Adrenal gland (tissue), 12 donors: Measurements from ENCODE around the gene DNAH9. TPM values are rescaled to one million over a fixed set of nuclear protein-coding genes. Genes with fewer than 3 reads are reported as not detected.

ENCODE experiments used
- DNase-seq, 7 donors: peaks; one replicate each; pipeline ENCODE4 v3.0.0-alpha.2; 2019 to 2020
- H3K27ac ChIP-seq, 5 donors: fragments of 200-600 bp; sonication (generic) in 4 of 5; 1 replicate in 3 of 5; 2 replicates in 2 of 5; pipeline versions ENCODE4 v1.5.1 to v1.8.0; 2016 to 2020; ENCODE audit warnings: mild to moderate bottlenecking in 1 of 5
- H3K27me3 ChIP-seq: fragments of 200-600 bp; 2 replicates; pipeline ENCODE4 v1.8.0; 2021
- H3K36me3 ChIP-seq, 2 donors: fragments of 200-600 bp; replicated peaks in 1 of 2; 1 replicate in 1 of 2; 2 replicates in 1 of 2; pipeline versions ENCODE4 v1.5.1 to v1.8.0; 2018 to 2022
- H3K4me1 ChIP-seq, 2 donors: fragments of 200-600 bp; replicated peaks in 1 of 2; 1 replicate in 1 of 2; 2 replicates in 1 of 2; pipeline versions ENCODE4 v1.5.1 to v1.8.0; 2018 to 2021
- H3K4me3 ChIP-seq, 4 donors: fragments of 200-600 bp; sonication (generic) in 3 of 4; one replicate each; pipeline ENCODE4 v1.5.1; 2016 to 2018
- H3K9me3 ChIP-seq, 3 donors: fragments of 200-600 bp; sonication (generic) in 1 of 3; replicated peaks in 1 of 3; 1 replicate in 2 of 3; 2 replicates in 1 of 3; pipeline versions ENCODE4 v1.5.1 to v1.8.0; 2016 to 2021
- POLR2A ChIP-seq, 2 donors: fragments of 450-650 bp; IDR thresholded peaks; one replicate each; pipeline ENCODE4 v1.6.1; 2017; ENCODE audit warnings: antibody characterized with exemption in 2 of 2, mild to moderate bottlenecking in 2 of 2, moderate library complexity in 1 of 2
- WGBS, 4 donors: extraction: QIAGEN DNeasy Blood & Tissue Kit in 2 of 4; methylation state at CpG; one replicate each; pipeline versions ENCODE4 v1.1.5 to v1.1.7; 2013 to 2017; 5-methylcytosine and 5-hydroxymethylcytosine counted together
- intact Hi-C, 2 donors: fragments of 100-400 bp; cut with DNase I; formaldehyde crosslinking; loops; one replicate each; pipeline versions ENCODE4 v1.14.1 to v1.15.0; 2022 to 2023
- polyA plus RNA-seq, 3 donors: library from polyadenylated mRNA; stranded (reverse); fragments of 200-250 nt in 2 of 3; fragments of 350-450 nt in 1 of 3; fragmentation: Illumina TruSeq in 1 of 3; extraction: RNeasy Lipid Tissue Mini Kit (QIAGEN cat#74804) in 1 of 3; gene quantifications; one replicate each; pipeline ENCODE4 v1.2.3, GENCODE V29; 2013 to 2014
- total RNA-seq, 9 donors: library from RNA; depleted of rRNA in 4 of 9; stranded (reverse); fragments of >200 nt in 4 of 9; fragments of 120-200 nt in 1 of 9; fragmentation: NEBNext Ultra II Directional in 1 of 9; extraction: Animal tissue kit (Norgen Biotek cat#: 25700) in 1 of 9; gene quantifications; one replicate each; pipeline versions ENCODE4 v1.1.0 to v1.2.4, GENCODE V29; 2013 to 2023
- TF ChIP-seq, protein P1 (sequence below), 6 experiments: fragments of 450-650 bp in 4 of 6; fragments of 200-600 bp in 2 of 6; sonication (generic) in 1 of 6; IDR thresholded peaks; 1 replicate in 5 of 6; 2 replicates in 1 of 6; pipeline versions ENCODE4 v1.5.1 to v1.8.0; 2016 to 2021; ENCODE audit warnings: antibody characterized with exemption in 6 of 6, mild to moderate bottlenecking in 2 of 6, moderate library complexity in 1 of 6
- donor health status: healthy with polysubstance abuse.
- donor health status: Bipolar disorder and iron deficiency.
- donor health status: DM: yes; HTN: yes; CAD: no.
- donor health status: DM: no; HTN: no; CAD: no.
- donor health status: DM: no; HTN: no; CAD: no.
- donor health status: DM: yes; HTN: yes; CAD: no.

Gene DNAH9
- total and polyA plus RNA-seq, 12 donors = 0.28 to 3.5 (median 1.2) TPM

DNA sequence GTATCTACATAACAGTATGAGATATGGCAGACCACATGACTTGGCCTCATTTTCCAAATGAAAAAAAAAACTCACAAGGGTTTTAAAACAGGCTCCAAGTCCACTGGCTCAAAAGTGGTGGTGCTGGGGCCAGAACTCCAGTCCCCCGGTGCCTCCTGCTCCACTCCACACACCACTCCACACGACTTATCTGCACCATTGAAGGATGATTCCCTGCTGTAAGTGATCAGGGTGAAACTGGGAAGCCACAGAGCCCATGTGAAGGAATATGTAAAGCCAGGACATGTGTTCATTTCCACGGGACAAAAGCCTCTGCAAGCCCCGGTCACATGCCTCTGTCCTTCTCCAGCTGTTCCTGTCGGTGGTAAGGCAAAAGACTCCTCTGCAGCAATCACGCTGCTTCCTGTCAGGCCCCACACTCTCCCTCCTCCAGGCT is 301.8 kb downstream of the DNAH9 start:
- WGBS, 4 donors = 42 to 55% (median 45%) methylated on average over 6 of the region's 6 CpGs
- Histone ChIP-seq H3K27me3 (no peaks in the 10 kb centered on the region), H3K4me3 (no peak overlapping the region), H3K27ac (no peak overlapping the region), H3K36me3 (no peaks in the 10 kb centered on the region), H3K9me3 (no peaks in the 10 kb centered on the region), H3K4me1 (no peaks in the 10 kb centered on the region)
- DNase-seq = peak in 2 of 7 donors; percentile 1 to 15
- TF ChIP-seq, protein P1, sequence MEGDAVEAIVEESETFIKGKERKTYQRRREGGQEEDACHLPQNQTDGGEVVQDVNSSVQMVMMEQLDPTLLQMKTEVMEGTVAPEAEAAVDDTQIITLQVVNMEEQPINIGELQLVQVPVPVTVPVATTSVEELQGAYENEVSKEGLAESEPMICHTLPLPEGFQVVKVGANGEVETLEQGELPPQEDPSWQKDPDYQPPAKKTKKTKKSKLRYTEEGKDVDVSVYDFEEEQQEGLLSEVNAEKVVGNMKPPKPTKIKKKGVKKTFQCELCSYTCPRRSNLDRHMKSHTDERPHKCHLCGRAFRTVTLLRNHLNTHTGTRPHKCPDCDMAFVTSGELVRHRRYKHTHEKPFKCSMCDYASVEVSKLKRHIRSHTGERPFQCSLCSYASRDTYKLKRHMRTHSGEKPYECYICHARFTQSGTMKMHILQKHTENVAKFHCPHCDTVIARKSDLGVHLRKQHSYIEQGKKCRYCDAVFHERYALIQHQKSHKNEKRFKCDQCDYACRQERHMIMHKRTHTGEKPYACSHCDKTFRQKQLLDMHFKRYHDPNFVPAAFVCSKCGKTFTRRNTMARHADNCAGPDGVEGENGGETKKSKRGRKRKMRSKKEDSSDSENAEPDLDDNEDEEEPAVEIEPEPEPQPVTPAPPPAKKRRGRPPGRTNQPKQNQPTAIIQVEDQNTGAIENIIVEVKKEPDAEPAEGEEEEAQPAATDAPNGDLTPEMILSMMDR (IDR thresholded peaks at IDR 0.05) = no peak
- TF ChIP-seq POLR2A (IDR thresholded peaks at IDR 0.05) = no peak
- intact Hi-C loops = no loop called here

DNA sequence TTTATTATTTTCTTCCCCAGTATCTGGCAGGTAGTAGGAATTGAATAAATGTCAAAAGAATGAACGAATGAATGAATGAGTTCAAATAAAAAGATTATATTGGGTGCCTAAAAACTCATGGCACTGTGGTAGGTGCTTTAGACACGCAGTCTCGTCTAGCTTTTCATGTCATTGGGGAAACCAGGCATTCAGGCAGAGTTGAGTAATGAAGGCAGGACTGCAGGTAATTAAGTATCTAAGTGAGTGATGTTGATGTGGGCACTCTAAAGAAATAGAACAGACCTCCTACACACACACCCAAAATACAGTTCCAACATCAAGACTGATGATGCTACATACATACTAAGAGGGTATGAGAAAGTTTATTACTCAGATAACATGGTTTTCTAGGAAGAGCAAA is 302.4 kb downstream of the DNAH9 start:
- H3K36me3 ChIP-seq = no peaks in the 10 kb centered on the region
- no peaks in the 10 kb centered on the region for H3K27me3 ChIP-seq
- no peak overlapping the region for H3K4me3 ChIP-seq
- H3K27ac ChIP-seq = no peak overlapping the region
- intact Hi-C loops = no loop called here
- no peaks in the 10 kb centered on the region for H3K9me3 ChIP-seq
- no peaks in the 10 kb centered on the region for H3K4me1 ChIP-seq
- no peak for DNase-seq
- WGBS, 4 donors = 66 to 81% (median 73%) methylated on average over 3 of the region's 3 CpGs
- TF ChIP-seq POLR2A (IDR thresholded peaks at IDR 0.05) = no peak
- TF ChIP-seq, protein P1 (IDR thresholded peaks at IDR 0.05) = no peak

DNA sequence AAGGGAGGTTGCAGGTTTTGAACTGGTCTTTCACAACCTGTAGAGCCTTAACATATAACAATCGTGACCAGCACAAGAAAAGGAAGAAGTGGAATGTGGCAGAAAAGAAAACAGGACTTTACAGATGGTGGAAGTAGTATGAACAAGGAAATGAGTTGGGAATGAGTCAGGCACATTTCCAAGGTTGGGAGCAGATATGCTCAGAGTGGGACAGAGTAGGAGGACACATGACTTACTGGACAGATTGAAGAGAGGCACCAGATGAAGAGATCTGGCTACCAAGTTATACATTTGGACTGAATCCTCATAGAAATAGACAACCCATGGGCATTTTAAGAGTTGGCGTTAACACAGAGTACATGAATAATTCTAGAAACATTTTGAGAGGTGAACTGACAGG is 303.7 kb downstream of the DNAH9 start:
- TF ChIP-seq, protein P1 (IDR thresholded peaks at IDR 0.05) = no peak
- no peak for TF ChIP-seq POLR2A (IDR thresholded peaks at IDR 0.05)
- no peak overlapping the region for H3K4me3 ChIP-seq
- intact Hi-C loops = no loop called here
- 78 to 96% (median 83%) methylated on average over 2 of the region's 2 CpGs for WGBS, 4 donors
- no peaks in the 10 kb centered on the region for H3K4me1 ChIP-seq
- H3K27me3 ChIP-seq = no peaks in the 10 kb centered on the region
- no peaks in the 10 kb centered on the region for H3K36me3 ChIP-seq
- DNase-seq = no peak
- no peaks in the 10 kb centered on the region for H3K9me3 ChIP-seq
- H3K27ac ChIP-seq = no peak overlapping the region

DNA sequence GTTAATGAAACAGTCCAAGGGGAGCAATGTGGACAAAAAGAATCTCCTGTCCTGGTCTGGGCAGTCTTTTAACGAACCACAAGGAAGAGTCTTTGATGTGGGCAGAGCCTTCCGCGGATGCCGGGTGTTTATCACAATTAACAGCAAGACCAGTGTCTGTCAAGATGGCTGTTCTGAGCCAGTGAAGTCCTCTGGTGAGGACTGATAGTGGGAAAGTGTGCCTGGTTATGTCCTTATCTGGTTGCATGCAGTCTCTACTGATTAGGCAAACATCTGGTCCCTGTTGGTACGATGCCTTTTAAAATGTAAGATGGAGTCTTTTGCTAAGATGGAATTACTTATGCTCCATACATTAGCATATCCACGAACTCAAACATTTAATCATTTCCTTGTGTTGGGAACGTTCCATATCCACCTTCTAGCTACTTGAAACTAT is 310.5 kb downstream of the DNAH9 start:
- Histone ChIP-seq H3K36me3 (no peaks in the 10 kb centered on the region), H3K4me1 (no peaks in the 10 kb centered on the region), H3K27ac (no peak overlapping the region), H3K27me3 (no peaks in the 10 kb centered on the region), H3K4me3 (no peak overlapping the region), H3K9me3 (peaks cover 0 to 11% (median 0%) of the 10 kb centered on the region in 3 donors)
- TF ChIP-seq, protein P1 (IDR thresholded peaks at IDR 0.05) = no peak
- no peak for TF ChIP-seq POLR2A (IDR thresholded peaks at IDR 0.05)
- no peak for DNase-seq
- intact Hi-C loops = no loop called here
- 47 to 59% (median 58%) methylated on average over 7 of the region's 7 CpGs for WGBS, 4 donors
